Progenitor cell of endocrine pancreas (in vitro differentiated cells): ENCODE data around the gene EMC6. TPM values are rescaled to one million over a fixed set of nuclear protein-coding genes. Genes with fewer than 3 reads are reported as not detected.

Experiments
- DNase-seq: peaks from one replicate; pipeline ENCODE4 v3.0.0; 2021; ENCODE audit warnings: low spot score; ENCODE audit not compliant: unreplicated experiment
- H3K27ac Mint-ChIP-seq: 2 replicates; pipeline ENCODE4 v1.8.0; 2021; ENCODE audit warnings: mild to moderate bottlenecking, moderate library complexity, mixed read lengths
- H3K27me3 Mint-ChIP-seq: 2 replicates; pipeline ENCODE4 v1.8.0; 2021; ENCODE audit warnings: mixed read lengths
- H3K36me3 Mint-ChIP-seq: 2 replicates; pipeline ENCODE4 v1.8.0; 2022; ENCODE audit warnings: mixed read lengths; ENCODE audit not compliant: insufficient read depth
- H3K4me1 Mint-ChIP-seq: 2 replicates; pipeline ENCODE4 v1.8.0; 2021; ENCODE audit warnings: low read depth, mixed read lengths
- H3K4me3 Mint-ChIP-seq: 2 replicates; pipeline ENCODE4 v1.8.0; 2021; ENCODE audit warnings: low read depth, mild to moderate bottlenecking, moderate library complexity, mixed read lengths
- H3K9me3 Mint-ChIP-seq: 2 replicates; pipeline ENCODE4 v1.8.0; 2021; ENCODE audit warnings: low read depth, mixed read lengths
- CTCF ChIP-seq: fragments of 200-600 bp; sonication (generic); IDR thresholded peaks from one replicate; pipeline ENCODE4 v1.5.0; 2021; ENCODE audit warnings: antibody characterized with exemption, mild to moderate bottlenecking; ENCODE audit not compliant: unreplicated experiment
- total RNA-seq: library from RNA; stranded (reverse); gene quantifications from 2 replicates; pipeline ENCODE4 v1.2.1, GENCODE V29; 2021

The EMC6 gene
- total RNA-seq, 1 donor from 2014 or later, result 42.8 TPM

- peaks cover 2% of the 10 kb centered on the region for H3K36me3 Mint-ChIP-seq
- H3K4me3 Mint-ChIP-seq, result no peak overlapping the region
- no peaks in the 10 kb centered on the region for H3K27me3 Mint-ChIP-seq
- no peak for TF ChIP-seq CTCF
- no peak for DNase-seq
- peaks cover 3% of the 10 kb centered on the region for H3K4me1 Mint-ChIP-seq
- H3K9me3 Mint-ChIP-seq, result no peaks in the 10 kb centered on the region
- H3K27ac Mint-ChIP-seq, result no peak overlapping the region
Measured at GRCh38 chr17:3645310-3645709, 23.3 kb upstream of the EMC6 start.

- Mint-ChIP-seq H3K27me3 (no peaks in the 10 kb centered on the region), H3K27ac (peak overlapping the region; percentile 24), H3K9me3 (no peaks in the 10 kb centered on the region), H3K4me1 (peaks cover 3% of the 10 kb centered on the region), H3K36me3 (peaks cover 2% of the 10 kb centered on the region), H3K4me3 (no peak overlapping the region)
- no peak for TF ChIP-seq CTCF
- DNase-seq, result no peak
Measured at GRCh38 chr17:3647251-3647650, 21.4 kb upstream of the EMC6 start.

- peak overlapping the region; percentile 38 for H3K27ac Mint-ChIP-seq
- H3K27me3 Mint-ChIP-seq, result no peaks in the 10 kb centered on the region
- peaks cover 3% of the 10 kb centered on the region for H3K4me1 Mint-ChIP-seq
- TF ChIP-seq CTCF, result peak; percentile 69
- no peak overlapping the region for H3K4me3 Mint-ChIP-seq
- H3K36me3 Mint-ChIP-seq, result peaks cover 2% of the 10 kb centered on the region
- H3K9me3 Mint-ChIP-seq, result no peaks in the 10 kb centered on the region
- peak; percentile 54 for DNase-seq
Measured at GRCh38 chr17:3647769-3648555, 20.6 kb upstream of the EMC6 start.

GRCh38 chr17:3655766-3656165, 12.8 kb upstream of the EMC6 start:
- TF ChIP-seq CTCF, result no peak
- Mint-ChIP-seq H3K4me3 (no peak overlapping the region), H3K9me3 (no peaks in the 10 kb centered on the region), H3K27me3 (no peaks in the 10 kb centered on the region), H3K4me1 (no peaks in the 10 kb centered on the region), H3K36me3 (no peaks in the 10 kb centered on the region), H3K27ac (no peak overlapping the region)
- no peak for DNase-seq

- no peak overlapping the region for H3K4me3 Mint-ChIP-seq
- TF ChIP-seq CTCF, result no peak
- H3K36me3 Mint-ChIP-seq, result no peaks in the 10 kb centered on the region
- H3K27ac Mint-ChIP-seq, result peak overlapping the region; percentile 75
- no peak for DNase-seq
- no peaks in the 10 kb centered on the region for H3K9me3 Mint-ChIP-seq
- H3K27me3 Mint-ChIP-seq, result no peaks in the 10 kb centered on the region
- H3K4me1 Mint-ChIP-seq, result no peaks in the 10 kb centered on the region
Measured at GRCh38 chr17:3656353-3656752, 12.3 kb upstream of the EMC6 start.
